DOHH2 (cell line): ENCODE data around the gene SMYD5.

Experiments used
- CTCF ChIP-seq: fragments of 200-600 bp; sonication (generic); IDR thresholded peaks from one replicate; pipeline ENCODE4 v1.5.1; 2014; ENCODE audit warnings: antibody characterized with exemption, mild to moderate bottlenecking, low read depth, low read length; ENCODE audit not compliant: poor library complexity, severe bottlenecking
- EZH2phosphoT487 ChIP-seq: fragments of 200-600 bp; sonication (generic); IDR thresholded peaks from 2 replicates; pipeline ENCODE4 v1.6.1; 2017; ENCODE audit warnings: borderline replicate concordance, mild to moderate bottlenecking, antibody characterized with exemption, low read length, moderate library complexity, mixed read lengths

- no peak for TF ChIP-seq CTCF
- peak; percentile 14; the same call in 1 of the 2 replicates for TF ChIP-seq EZH2phosphoT487
These were observed 37.7 kb upstream of the SMYD5 start for GRCh38 chr2:73176205-73176880.
